H1 (cell line): ENCODE data around the gene C1orf74. TPM values are rescaled to one million over a fixed set of nuclear protein-coding genes. Genes with fewer than 3 reads are reported as not detected.

Experiments used
- CTCF ChIA-PET: fragments of 300-600 bp; sonication (Branson Sonifier 250); formaldehyde crosslinking; loops from one replicate; lab custom pipeline; 2021; ENCODE audit not compliant: partially characterized antibody; lab: Charles Lee
- POLR2A ChIA-PET: fragments of 300-600 bp; sonication (Branson Sonifier 250); formaldehyde crosslinking; loops from one replicate; lab custom pipeline; 2021; ENCODE audit warnings: inconsistent platforms; ENCODE audit not compliant: partially characterized antibody; lab: Charles Lee
- DNase-seq, 2 experiments: peaks; one replicate each; pipeline versions ENCODE4 v3.0.0 to v3.0.0-alpha.2; 2010 to 2022; ENCODE audit warnings: low spot score in 2 of 2, low read depth in 1 of 2, mixed read lengths in 1 of 2
- FAIRE-seq: peaks from 2 replicates; lab custom pipeline; 2011; peaks lifted over from hg19 to GRCh38; lab: Jason Lieb, UNC
- H2AFZ ChIP-seq: 2 replicates; pipeline ENCODE4 v1.8.1; 2012; ENCODE audit warnings: low read length, inconsistent platforms
- H2AK5ac ChIP-seq: 2 replicates; pipeline ENCODE4 v1.6.1; 2013; ENCODE audit warnings: low read depth, low read length
- H2BK120ac ChIP-seq: replicated peaks from 2 replicates; pipeline ENCODE3; 2013; ENCODE audit warnings: low read depth, low read length, inconsistent platforms
- H2BK12ac ChIP-seq: 2 replicates; pipeline ENCODE4 v1.6.1; 2013; ENCODE audit warnings: low read depth, low read length
- H2BK15ac ChIP-seq: 2 replicates; pipeline ENCODE4 v1.6.1; 2013; ENCODE audit warnings: low read length
- H2BK20ac ChIP-seq: 2 replicates; pipeline ENCODE4 v1.6.1; 2013; ENCODE audit warnings: low read length
- H2BK5ac ChIP-seq: 2 replicates; pipeline ENCODE4 v1.6.1; 2013; ENCODE audit warnings: low read depth, low read length
- H3K14ac ChIP-seq: 2 replicates; pipeline ENCODE4 v1.6.1; 2013; ENCODE audit warnings: inconsistent platforms; ENCODE audit not compliant: insufficient read length
- H3K18ac ChIP-seq: 2 replicates; pipeline ENCODE4 v1.6.1; 2013; ENCODE audit warnings: low read length; ENCODE audit errors: extremely low read depth
- H3K23ac ChIP-seq: 2 replicates; pipeline ENCODE4 v1.6.1; 2013; ENCODE audit warnings: inconsistent platforms; ENCODE audit not compliant: insufficient read length
- H3K23me2 ChIP-seq: 2 replicates; pipeline ENCODE4 v1.6.1; 2013; ENCODE audit warnings: low read depth, low read length
- H3K27ac ChIP-seq: 2 replicates; pipeline ENCODE4 v1.6.1; 2011; ENCODE audit warnings: low read depth, low read length, inconsistent platforms
- H3K27me3 ChIP-seq, 4 experiments: replicated peaks in 1 of 4; 1 replicate in 1 of 4; 2 replicates in 3 of 4; pipeline versions ENCODE4 v1.6.1 to v1.8.1; 2011 to 2013; ENCODE audit warnings: low read length in 3 of 4, mild to moderate bottlenecking in 3 of 4, inconsistent platforms in 2 of 4, mixed read lengths in 2 of 4, moderate library complexity in 1 of 4; ENCODE audit not compliant: control insufficient read depth in 3 of 4, insufficient read depth in 3 of 4; ENCODE audit errors: extremely low read depth in 1 of 4
- H3K36me3 ChIP-seq, 4 experiments: 2 replicates each; pipeline versions ENCODE4 v1.6.1 to v1.8.1; 2011 to 2013; ENCODE audit warnings: mild to moderate bottlenecking in 4 of 4, low read length in 3 of 4, moderate library complexity in 2 of 4, control low read depth in 1 of 4, inconsistent platforms in 1 of 4; ENCODE audit not compliant: insufficient read depth in 4 of 4, control insufficient read depth in 2 of 4
- H3K4ac ChIP-seq: replicated peaks from 2 replicates; pipeline ENCODE3; 2013; ENCODE audit warnings: low read length, low read depth, mixed read lengths, inconsistent platforms; ENCODE audit not compliant: insufficient read length
- H3K4me1 ChIP-seq, 4 experiments: replicated peaks in 1 of 4; 1 replicate in 1 of 4; 2 replicates in 3 of 4; pipeline versions ENCODE4 v1.6.1 to v1.8.1; 2011 to 2013; ENCODE audit warnings: low read length in 3 of 4, inconsistent platforms in 2 of 4, mixed read lengths in 1 of 4; ENCODE audit not compliant: insufficient read depth in 4 of 4, control insufficient read depth in 3 of 4
- H3K4me2 ChIP-seq, 2 experiments: 2 replicates each; pipeline versions ENCODE4 v1.6.1 to v1.8.1; 2011 to 2013; ENCODE audit warnings: low read depth in 2 of 2, low read length in 2 of 2, control low read depth in 1 of 2, inconsistent platforms in 1 of 2, mild to moderate bottlenecking in 1 of 2; ENCODE audit not compliant: insufficient read depth in 1 of 2
- H3K4me3 ChIP-seq, 4 experiments: fragments of 200-600, 300-600 bp in 1 of 4; sonication (generic), shearing (Covaris generic), sonication (Bioruptor Twin) in 1 of 4; 2 replicates each; pipeline versions ENCODE4 v1.5.1 to v1.8.1; 2011 to 2016; ENCODE audit warnings: low read length in 4 of 4, low read depth in 3 of 4, control low read depth in 2 of 4, inconsistent platforms in 2 of 4, mild to moderate bottlenecking in 2 of 4, mixed read lengths in 1 of 4, moderate library complexity in 1 of 4; ENCODE audit not compliant: insufficient read depth in 2 of 4; ENCODE audit errors: extremely low read depth in 1 of 4
- H3K56ac ChIP-seq: replicated peaks from 2 replicates; pipeline ENCODE3; 2013; ENCODE audit warnings: low read depth, mild to moderate bottlenecking, mixed read lengths, low read length, inconsistent platforms; ENCODE audit not compliant: insufficient read length
- H3K79me1 ChIP-seq: 2 replicates; pipeline ENCODE4 v1.6.1; 2013; ENCODE audit warnings: low read depth, low read length, control low read depth
- H3K79me2 ChIP-seq, 2 experiments: 2 replicates each; pipeline versions ENCODE4 v1.6.1 to v1.8.1; 2012 to 2013; ENCODE audit warnings: low read length in 2 of 2, mild to moderate bottlenecking in 2 of 2, inconsistent platforms in 1 of 2; ENCODE audit not compliant: insufficient read depth in 2 of 2, control insufficient read depth in 1 of 2
- H3K9ac ChIP-seq, 4 experiments: replicated peaks in 1 of 4; 1 replicate in 1 of 4; 2 replicates in 3 of 4; pipeline versions ENCODE4 v1.6.1 to v1.8.1; 2011 to 2013; ENCODE audit warnings: low read depth in 3 of 4, low read length in 3 of 4, control low read depth in 2 of 4, mild to moderate bottlenecking in 2 of 4, moderate library complexity in 2 of 4, inconsistent platforms in 1 of 4; ENCODE audit errors: extremely low read depth in 1 of 4
- H3K9me3 ChIP-seq, 2 experiments: 2 replicates each; pipeline versions ENCODE4 v1.6.1 to v1.8.1; 2012 to 2013; ENCODE audit warnings: mild to moderate bottlenecking in 2 of 2, moderate library complexity in 2 of 2, control low read depth in 1 of 2, inconsistent platforms in 1 of 2, low read depth in 1 of 2, low read length in 1 of 2, mixed read lengths in 1 of 2; ENCODE audit not compliant: insufficient read depth in 2 of 2
- H4K20me1 ChIP-seq, 2 experiments: replicated peaks in 1 of 2; 2 replicates each; pipeline versions ENCODE3 to v1.8.1; 2011 to 2013; ENCODE audit warnings: inconsistent platforms in 2 of 2, low read length in 2 of 2, mild to moderate bottlenecking in 1 of 2; ENCODE audit not compliant: insufficient read depth in 2 of 2, control insufficient read depth in 1 of 2
- H4K5ac ChIP-seq: 2 replicates; pipeline ENCODE4 v1.6.1; 2013; ENCODE audit warnings: low read length, low read depth, mixed read lengths, inconsistent platforms; ENCODE audit not compliant: insufficient read length
- H4K8ac ChIP-seq: 2 replicates; pipeline ENCODE4 v1.8.0; 2013; ENCODE audit warnings: mild to moderate bottlenecking, moderate library complexity, low read length, inconsistent platforms; ENCODE audit not compliant: insufficient read depth; ENCODE audit errors: extremely low read depth
- H4K91ac ChIP-seq: replicated peaks from 2 replicates; pipeline ENCODE3; 2013; ENCODE audit warnings: low read length, mixed read lengths, inconsistent platforms; ENCODE audit not compliant: insufficient read length
- ASH2L ChIP-seq: fragments of 200-600, 300-600 bp; sonication (generic); IDR thresholded peaks from one replicate; pipeline ENCODE4 v1.7.1; 2017; ENCODE audit warnings: low read length
- BACH1 ChIP-seq: IDR thresholded peaks from 2 replicates; pipeline ENCODE4 v1.6.1; 2012; ENCODE audit warnings: low read length, improper control_type of control experiment
- HDAC2 ChIP-seq, 2 experiments: fragments of 300-600 bp in 1 of 2; sonication (generic) in 1 of 2; IDR thresholded peaks; 2 replicates each; pipeline ENCODE4 v1.6.1; 2011 to 2012; ENCODE audit warnings: low read depth in 2 of 2, low read length in 2 of 2, mild to moderate bottlenecking in 2 of 2, moderate library complexity in 2 of 2, borderline replicate concordance in 1 of 2, inconsistent platforms in 1 of 2
- KDM1A ChIP-seq: fragments of 200-600, 300-600 bp; sonication (generic); IDR thresholded peaks from 2 replicates; pipeline ENCODE4 v1.7.1; 2016; ENCODE audit warnings: mild to moderate bottlenecking, low read length, borderline replicate concordance
- KDM4A ChIP-seq: IDR thresholded peaks from one replicate; pipeline ENCODE4 v1.7.1; 2012; ENCODE audit warnings: low read depth, mild to moderate bottlenecking, moderate library complexity, low read length, inconsistent platforms; ENCODE audit not compliant: severe bottlenecking
- KDM5A ChIP-seq: fragments of 200-600 bp; IDR thresholded peaks from 2 replicates; pipeline ENCODE4 v1.7.1; 2012; ENCODE audit warnings: mild to moderate bottlenecking, low read length, inconsistent platforms, mixed read lengths
- POU5F1 ChIP-seq: IDR thresholded peaks from 2 replicates; pipeline ENCODE4 v1.6.1; 2011; ENCODE audit warnings: low read depth, mild to moderate bottlenecking, low read length, moderate library complexity
- RAD21 ChIP-seq, 2 experiments: IDR thresholded peaks in 1 of 2; conservative IDR thresholded peaks in 1 of 2; 2 replicates each; pipeline ENCODE4 v1.6.1; 2011; ENCODE audit warnings: low read depth in 2 of 2, low read length in 2 of 2, improper control_type of control experiment in 1 of 2, inconsistent platforms in 1 of 2, mild to moderate bottlenecking in 1 of 2, moderate library complexity in 1 of 2
- RBBP5 ChIP-seq: IDR thresholded peaks from 2 replicates; pipeline ENCODE4 v1.7.1; 2012; ENCODE audit warnings: low read depth, mild to moderate bottlenecking, inconsistent platforms, low read length, moderate library complexity, borderline replicate concordance
- RXRA ChIP-seq: IDR thresholded peaks from 2 replicates; pipeline ENCODE4 v1.6.1; 2011; ENCODE audit warnings: low read depth, mild to moderate bottlenecking, low read length, moderate library complexity; ENCODE audit not compliant: insufficient read depth
- TAF7 ChIP-seq: optimal IDR thresholded peaks from 2 replicates; pipeline ENCODE3; 2011; ENCODE audit warnings: low read depth, mild to moderate bottlenecking, inconsistent platforms, low read length, moderate library complexity, borderline replicate concordance
- YY1 ChIP-seq: IDR thresholded peaks from 2 replicates; pipeline ENCODE4 v1.6.1; 2011; ENCODE audit warnings: low read depth, mild to moderate bottlenecking, low read length
- WGBS, 2 experiments: shearing (Covaris generic) in 1 of 2; methylation state at CpG; one replicate each; pipeline versions ENCODE4 v1.1.6 to v1.1.7; 2013 to 2015; ENCODE audit warnings: low lambda C conversion rate in 2 of 2, mixed read lengths in 2 of 2, inconsistent platforms in 1 of 2, low coverage in 1 of 2, missing lambda C conversion rate in 1 of 2; ENCODE audit not compliant: insufficient replicate concordance in 2 of 2, insufficient coverage in 1 of 2, insufficient read length in 1 of 2; ENCODE audit errors: extremely low coverage in 1 of 2, missing lambda C conversion rate in 1 of 2; 5-methylcytosine and 5-hydroxymethylcytosine counted together
- polyA plus RNA-seq, 7 experiments: library from polyadenylated mRNA; depleted of rRNA in 3 of 7; stranded (reverse) in 5 of 7; unstranded in 2 of 7; fragments of >200 nt in 5 of 7; fragments of 200-250 nt in 2 of 7; gene quantifications; 1 replicate in 5 of 7; 2 replicates in 1 of 7; 4 replicates in 1 of 7; pipeline versions ENCODE4 v1.2.1 to v1.2.3, GENCODE V29; 2011 to 2013; ENCODE audit warnings: missing spikeins in 2 of 7, mixed read lengths in 2 of 7
- total RNA-seq: library from RNA; stranded (reverse); fragmentation: NEBNext Ultra II Directional; extraction: Animal tissue kit (Norgen Biotek cat#: 25700); gene quantifications from 2 replicates; pipeline ENCODE4 v1.2.1, GENCODE V29; 2021
- TF ChIP-seq, protein P1 (sequence below): IDR thresholded peaks from 2 replicates; pipeline ENCODE4 v1.6.1; 2011; ENCODE audit warnings: low read length, improper control_type of control experiment

The C1orf74 gene
- total and polyA plus RNA-seq, 2 of the 8 experiments (the other 6 are each of a cell fraction or from before 2014, with no cell fraction given), result 3.1 to 3.9 TPM

DNA sequence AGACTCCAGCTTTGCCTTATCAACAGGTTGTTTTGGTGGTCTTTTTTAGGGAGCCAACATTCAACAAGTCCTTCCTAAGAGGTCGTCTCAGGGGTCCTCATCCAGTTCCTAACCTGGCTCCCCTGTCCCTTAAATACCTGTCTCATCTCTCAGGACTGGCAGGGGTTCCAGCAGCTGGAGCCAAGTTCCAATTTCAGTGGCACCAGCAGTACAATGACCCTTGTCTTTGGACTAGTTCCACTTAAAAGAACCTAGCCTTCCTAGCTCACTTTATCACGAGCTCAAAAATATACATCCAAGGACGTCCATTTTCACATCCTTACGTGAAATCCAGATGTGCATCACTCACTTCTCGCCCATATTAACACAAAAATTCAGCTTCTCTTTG is 47.2 kb downstream of the C1orf74 start:
- Histone ChIP-seq H2AFZ (no peak overlapping the region), H2BK15ac (no peak overlapping the region), H2BK20ac (no peak overlapping the region), H2BK5ac (no peak overlapping the region), H3K79me1 (no peaks in the 10 kb centered on the region), H4K5ac (no peak overlapping the region), H3K9ac (no peak overlapping the region), H3K56ac (no peak overlapping the region), H3K27ac (no peak overlapping the region), H3K23ac (no peak overlapping the region), H3K4ac (no peak overlapping the region), H3K4me1 (no peaks in the 10 kb centered on the region), H3K14ac (no peak overlapping the region), H3K36me3 (no peaks in the 10 kb centered on the region), H3K9me3 (no peaks in the 10 kb centered on the region), H3K27me3 (no peaks in the 10 kb centered on the region), H4K20me1 (no peaks in the 10 kb centered on the region), H2BK120ac (no peak overlapping the region), H3K79me2 (no peaks in the 10 kb centered on the region), H3K23me2 (no peaks in the 10 kb centered on the region), H3K18ac (no peak overlapping the region), H3K4me2 (no peak overlapping the region), H4K91ac (no peak overlapping the region), H4K8ac (no peak overlapping the region), H2AK5ac (no peak overlapping the region), H2BK12ac (no peak overlapping the region), H3K4me3 (no peak overlapping the region)
- no peak for FAIRE-seq
- no peak for DNase-seq
- POLR2A ChIA-PET, result no interaction called here
- 90% methylated on average over 5 of the region's 5 CpGs; no CpG with 5 or more reads in 1 of the 2 experiments for WGBS, 2 experiments
- CTCF ChIA-PET, result interaction anchor here (1.0 to 4.5 kb wide), 9 partner anchors 9 to 1736 kb away, joined by 3 to 31 read pairs (median 4); no protein-coding TSS in a partner anchor
- TF ChIP-seq RXRA, result no peak
- TF ChIP-seq YY1, result no peak
- no peak for TF ChIP-seq TAF7
- no peak for TF ChIP-seq HDAC2 (IDR thresholded peaks at IDR 0.05; ENCODE audit: borderline replicate concordance in 1 of 2, low read depth in 2 of 2, low read length in 2 of 2)
- TF ChIP-seq RBBP5, result no peak
- no peak for TF ChIP-seq KDM1A
- no peak for TF ChIP-seq POU5F1
- TF ChIP-seq RAD21 (IDR thresholded peaks at IDR 0.05 in 1 of 2, conservative IDR thresholded peaks at IDR 0.05 in 1 of 2; ENCODE audit: low read depth in 2 of 2, low read length in 2 of 2), result no peak
- TF ChIP-seq KDM4A, result no peak
- TF ChIP-seq ASH2L, result no peak
- TF ChIP-seq, protein P1, sequence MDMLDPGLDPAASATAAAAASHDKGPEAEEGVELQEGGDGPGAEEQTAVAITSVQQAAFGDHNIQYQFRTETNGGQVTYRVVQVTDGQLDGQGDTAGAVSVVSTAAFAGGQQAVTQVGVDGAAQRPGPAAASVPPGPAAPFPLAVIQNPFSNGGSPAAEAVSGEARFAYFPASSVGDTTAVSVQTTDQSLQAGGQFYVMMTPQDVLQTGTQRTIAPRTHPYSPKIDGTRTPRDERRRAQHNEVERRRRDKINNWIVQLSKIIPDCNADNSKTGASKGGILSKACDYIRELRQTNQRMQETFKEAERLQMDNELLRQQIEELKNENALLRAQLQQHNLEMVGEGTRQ, result no peak
- no peak for TF ChIP-seq KDM5A
- no peak for TF ChIP-seq BACH1
